Measurements from ENCODE around the gene NEO1. TPM values are rescaled to one million over a fixed set of nuclear protein-coding genes. Genes with fewer than 3 reads are reported as not detected.
A peak's percentile ranks its signal among the peaks of the same experiment; 100 is the strongest.

NEO1 gene
- polyA plus RNA-seq, 1 of the 3 experiments (the other 2 are of a cell fraction): 13.1 TPM

DNA sequence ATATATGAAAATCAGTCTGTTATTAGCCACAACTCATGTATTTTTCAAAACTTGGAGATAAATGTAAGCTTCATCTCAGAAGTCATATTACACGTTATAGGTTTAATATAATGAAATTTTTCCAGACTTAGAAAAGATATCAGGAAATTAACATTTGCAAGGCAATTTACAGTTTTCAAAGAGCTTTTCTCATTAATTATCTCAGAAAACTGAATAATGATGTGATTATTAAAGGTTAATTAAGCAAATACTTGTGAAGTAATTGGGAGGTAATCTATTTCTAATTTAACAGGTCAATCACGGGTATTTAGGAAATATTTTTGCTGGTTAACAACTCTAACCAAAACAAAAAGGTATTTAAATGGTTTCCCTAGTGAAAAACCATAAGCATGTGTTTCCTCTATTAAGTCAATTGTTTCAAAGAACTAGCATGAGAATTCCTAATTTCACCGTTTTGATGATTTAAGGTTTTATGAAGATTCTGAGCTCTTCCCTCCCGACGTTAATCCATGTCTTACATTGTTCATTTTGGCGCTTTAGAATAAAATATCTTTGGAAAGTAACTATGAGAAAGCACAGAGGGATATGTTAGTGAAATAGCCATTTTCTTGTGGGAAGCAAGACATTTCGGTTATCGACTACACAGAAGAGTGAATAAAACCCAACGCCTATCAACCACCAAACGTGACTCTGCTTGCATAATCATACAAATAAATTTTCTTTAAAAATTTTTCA, 1.5 kb upstream of the NEO1 start:
- peak overlapping the region; percentile 77; the same call in 1 of the 2 replicates for H3K9ac ChIP-seq
- H3F3A ChIP-seq (replicated peaks; ENCODE audit: insufficient read depth): no peaks in the 10 kb centered on the region
- H3K4me1 ChIP-seq (ENCODE audit: control insufficient read depth in 1 of 2, insufficient read depth in 2 of 2, low read depth in 1 of 2, low read length in 1 of 2): peaks cover 0 to 5% of the 10 kb centered on the region in 2 experiments; a peak in 2 of 4 replicates
- DNase-seq: no peak
- WGBS (ENCODE audit: low lambda C conversion rate): 77% methylated on average over 10 of the region's 10 CpGs
- TF ChIP-seq GABPA (IDR thresholded peaks at IDR 0.05; ENCODE audit: low read depth) (no peak), FOXJ3 (CRISPR knock-in tag; IDR thresholded peaks at IDR 0.05) (no peak), MEF2A (IDR thresholded peaks at IDR 0.05; ENCODE audit: borderline replicate concordance, low read depth) (no peak), CHD2 (IDR thresholded peaks at IDR 0.05; ENCODE audit: low read length, partially characterized antibody) (no peak), PBX3 (IDR thresholded peaks at IDR 0.05) (no peak), YY1 (IDR thresholded peaks at IDR 0.05; ENCODE audit: low read depth) (no peak), RCOR1 (IDR thresholded peaks at IDR 0.05; ENCODE audit: low read length) (no peak)
- TF ChIP-seq, protein P1, sequence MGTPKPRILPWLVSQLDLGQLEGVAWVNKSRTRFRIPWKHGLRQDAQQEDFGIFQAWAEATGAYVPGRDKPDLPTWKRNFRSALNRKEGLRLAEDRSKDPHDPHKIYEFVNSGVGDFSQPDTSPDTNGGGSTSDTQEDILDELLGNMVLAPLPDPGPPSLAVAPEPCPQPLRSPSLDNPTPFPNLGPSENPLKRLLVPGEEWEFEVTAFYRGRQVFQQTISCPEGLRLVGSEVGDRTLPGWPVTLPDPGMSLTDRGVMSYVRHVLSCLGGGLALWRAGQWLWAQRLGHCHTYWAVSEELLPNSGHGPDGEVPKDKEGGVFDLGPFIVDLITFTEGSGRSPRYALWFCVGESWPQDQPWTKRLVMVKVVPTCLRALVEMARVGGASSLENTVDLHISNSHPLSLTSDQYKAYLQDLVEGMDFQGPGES (IDR thresholded peaks at IDR 0.05; ENCODE audit: low read depth, low read length): no peak
- CTCF ChIA-PET: interaction anchor here (0.6 to 1.8 kb wide), 8 partner anchors 15 to 316 kb away, joined by 3 to 8 read pairs (median 4); no protein-coding TSS in a partner anchor
- H3K79me2 ChIP-seq (ENCODE audit: insufficient read depth): no peaks in the 10 kb centered on the region
- POLR2A ChIA-PET: no interaction called here
- H2AFZ ChIP-seq (ENCODE audit: low read depth): peak overlapping the region; percentile 96
- no peaks in the 10 kb centered on the region for H3K27me3 ChIP-seq (ENCODE audit: insufficient read depth)
- H3K4me3 ChIP-seq (ENCODE audit: low read depth in 2 of 2, low read length in 1 of 2): peak overlapping the region; percentile 76 to 83
- H3K4me2 ChIP-seq: peak overlapping the region; percentile 84
- peaks cover 3% of the 10 kb centered on the region; the same call in 1 of the 2 replicates for H4K20me1 ChIP-seq (ENCODE audit: insufficient read depth)
- H3K36me3 ChIP-seq (replicated peaks in 1 of 2; ENCODE audit: control insufficient read depth in 1 of 2, insufficient read depth in 2 of 2, low read length in 1 of 2): no peaks in the 10 kb centered on the region
- H3K9me3 ChIP-seq: no peaks in the 10 kb centered on the region
- H3K9me2 ChIP-seq: no peaks in the 10 kb centered on the region
- H3K27ac ChIP-seq (ENCODE audit: low read depth in 2 of 2, low read length in 1 of 2): peak overlapping the region; percentile 60 to 95; a peak in 2 of 4 replicates

DNA sequence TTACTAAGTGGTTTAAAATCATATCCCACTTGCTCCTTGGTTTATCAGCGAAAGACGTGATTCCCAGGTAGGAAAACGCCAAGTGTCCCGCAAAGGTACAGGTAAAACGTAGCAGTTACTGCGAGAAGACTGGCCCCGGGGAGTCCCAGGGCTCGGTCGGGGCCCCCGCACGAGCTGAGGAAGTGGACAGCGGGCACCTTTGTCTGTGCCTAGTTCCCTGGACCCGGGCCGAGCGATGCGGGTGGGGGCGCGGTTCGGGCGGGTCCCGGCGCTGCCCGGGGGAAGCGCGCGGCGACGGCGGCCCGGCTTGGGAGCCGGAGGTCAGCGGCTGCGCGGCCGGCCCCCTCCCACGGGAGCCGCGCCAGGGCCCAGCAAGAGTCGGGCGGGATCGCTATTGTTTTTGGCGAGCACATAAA, 864 bp upstream of the NEO1 start:
- ChIA-PET POLR2A (no interaction called here), CTCF (interaction anchor here (0.6 to 1.8 kb wide), 5 partner anchors 16 to 222 kb away, joined by 3 to 8 read pairs (median 4); no protein-coding TSS in a partner anchor)
- Histone ChIP-seq H3K79me2 (ENCODE audit: insufficient read depth) (no peaks in the 10 kb centered on the region), H3K4me1 (ENCODE audit: control insufficient read depth in 1 of 2, insufficient read depth in 2 of 2, low read depth in 1 of 2, low read length in 1 of 2) (peaks cover 0 to 5% of the 10 kb centered on the region in 2 experiments; a peak in 2 of 4 replicates), H3F3A (replicated peaks; ENCODE audit: insufficient read depth) (no peaks in the 10 kb centered on the region), H3K27ac (ENCODE audit: low read depth in 2 of 2, low read length in 1 of 2) (peak overlapping the region; percentile 60 to 95), H3K4me2 (peak overlapping the region; percentile 84), H3K9ac (peak overlapping the region; percentile 77), H3K4me3 (ENCODE audit: low read depth in 2 of 2, low read length in 1 of 2) (peak overlapping the region; percentile 76 to 83), H3K36me3 (replicated peaks in 1 of 2; ENCODE audit: control insufficient read depth in 1 of 2, insufficient read depth in 2 of 2, low read length in 1 of 2) (no peaks in the 10 kb centered on the region), H4K20me1 (ENCODE audit: insufficient read depth) (peaks cover 10% of the 10 kb centered on the region; the same call in 1 of the 2 replicates), H3K9me2 (no peaks in the 10 kb centered on the region), H3K9me3 (no peaks in the 10 kb centered on the region), H3K27me3 (ENCODE audit: insufficient read depth) (no peaks in the 10 kb centered on the region), H2AFZ (ENCODE audit: low read depth) (peak overlapping the region; percentile 96)
- DNase-seq: peak; percentile 78
- WGBS (ENCODE audit: low lambda C conversion rate): 6% methylated on average over 5 of the region's 42 CpGs
- TF ChIP-seq EZH2phosphoT487 (IDR thresholded peaks at IDR 0.05; ENCODE audit: borderline replicate concordance, low read depth) (no peak), REST (IDR thresholded peaks at IDR 0.05; ENCODE audit: low read depth, low read length) (no peak), TAF1 (IDR thresholded peaks at IDR 0.05; ENCODE audit: borderline replicate concordance, low read depth, low read length) (no peak), SIN3A (IDR thresholded peaks at IDR 0.05; ENCODE audit: borderline replicate concordance, low read depth, low read length) (no peak), TCF12 (IDR thresholded peaks at IDR 0.05) (no peak), GATA2 (CRISPR knock-in tag; IDR thresholded peaks at IDR 0.05) (no peak), TEAD4 (IDR thresholded peaks at IDR 0.05; ENCODE audit: borderline replicate concordance, insufficient read depth) (no peak), FOSL2 (IDR thresholded peaks at IDR 0.05; ENCODE audit: borderline replicate concordance, low read depth) (no peak), MEF2A (IDR thresholded peaks at IDR 0.05; ENCODE audit: borderline replicate concordance, low read depth) (no peak), POLR2AphosphoS5 (IDR thresholded peaks at IDR 0.05; ENCODE audit: low read depth, low read length) (no peak), MXI1 (IDR thresholded peaks at IDR 0.05; ENCODE audit: low read depth, low read length) (no peak), GABPA (IDR thresholded peaks at IDR 0.05; ENCODE audit: low read depth) (no peak)
- TF ChIP-seq, protein P1 (IDR thresholded peaks at IDR 0.05; ENCODE audit: low read depth, low read length): no peak
